Ishikawa (cell line): ENCODE measurements around the gene TSN.

ENCODE experiments used
- CEBPB ChIP-seq: IDR thresholded peaks from 2 replicates; pipeline ENCODE4 v1.6.1; 2012
- CREB1 ChIP-seq: IDR thresholded peaks from 2 replicates; pipeline ENCODE4 v1.6.1; 2012; ENCODE audit warnings: low read depth
- EGR1 ChIP-seq: IDR thresholded peaks from 2 replicates; pipeline ENCODE4 v1.6.1; 2012
- EP300 ChIP-seq: IDR thresholded peaks from 2 replicates; pipeline ENCODE4 v1.6.1; 2012; ENCODE audit warnings: borderline replicate concordance
- FOXM1 ChIP-seq: IDR thresholded peaks from 2 replicates; pipeline ENCODE4 v1.6.1; 2012; ENCODE audit warnings: low read depth, borderline replicate concordance
- MAX ChIP-seq: IDR thresholded peaks from 2 replicates; pipeline ENCODE4 v1.6.1; 2012
- NFIC ChIP-seq: IDR thresholded peaks from 2 replicates; pipeline ENCODE4 v1.6.1; 2012
- RAD21 ChIP-seq: IDR thresholded peaks from 2 replicates; pipeline ENCODE4 v1.6.1; 2012; ENCODE audit warnings: low read depth
- TAF1 ChIP-seq: IDR thresholded peaks from 2 replicates; pipeline ENCODE4 v1.6.1; 2012; ENCODE audit warnings: low read depth, mild to moderate bottlenecking
- TCF12 ChIP-seq: IDR thresholded peaks from 2 replicates; pipeline ENCODE4 v1.6.1; 2012; ENCODE audit warnings: low read depth
- TEAD4 ChIP-seq: IDR thresholded peaks from 2 replicates; pipeline ENCODE4 v1.6.1; 2012
- YY1 ChIP-seq: IDR thresholded peaks from 2 replicates; pipeline ENCODE4 v1.6.1; 2012; ENCODE audit warnings: low read depth
- ZBTB7A ChIP-seq: IDR thresholded peaks from 2 replicates; pipeline ENCODE4 v1.6.1; 2012; ENCODE audit warnings: low read depth
- TF ChIP-seq, protein P1 (sequence below): IDR thresholded peaks from 2 replicates; pipeline ENCODE4 v1.6.1; 2012; ENCODE audit warnings: low read depth, mild to moderate bottlenecking
- TF ChIP-seq, protein P2 (sequence below): IDR thresholded peaks from 2 replicates; pipeline ENCODE4 v1.6.1; 2012

The TSN gene

DNA sequence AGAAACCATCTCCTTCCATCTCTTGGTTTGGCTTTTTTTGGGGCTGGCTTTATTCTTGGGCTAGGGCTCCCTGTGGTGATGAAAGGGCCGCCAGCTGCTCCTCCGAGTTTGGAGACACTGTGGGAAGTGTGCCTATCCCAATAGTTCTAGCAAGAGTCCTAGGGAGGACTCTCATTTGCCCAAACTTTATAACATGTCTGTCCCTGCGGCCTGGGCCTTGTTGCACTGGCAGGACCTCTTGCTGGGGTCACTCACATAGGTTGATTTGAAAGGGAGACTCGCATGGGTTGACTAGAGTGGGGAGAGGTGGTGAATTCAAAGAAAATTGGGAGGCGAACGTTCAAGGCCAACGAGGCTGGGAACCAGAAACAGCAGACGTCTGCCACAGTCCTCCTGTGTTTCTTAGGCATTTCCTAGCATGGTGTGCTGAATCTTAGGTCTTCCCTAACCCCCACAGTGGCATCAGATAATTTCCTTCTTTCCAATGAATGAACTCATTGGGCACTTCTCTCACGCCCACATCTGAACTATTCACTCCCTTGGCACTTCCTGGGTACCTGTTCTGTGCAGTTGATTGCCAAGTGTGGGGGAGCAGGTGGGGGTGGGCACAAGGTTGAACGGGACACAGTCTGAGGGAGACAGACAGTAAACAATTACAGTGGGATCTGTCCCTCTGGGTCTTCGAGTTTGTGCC, 45.5 kb upstream of the TSN start:
- TF ChIP-seq FOXM1 (no peak), NFIC (0 out of 2 replicates have a peak, but pooled peaks have one; percentile 20)

DNA sequence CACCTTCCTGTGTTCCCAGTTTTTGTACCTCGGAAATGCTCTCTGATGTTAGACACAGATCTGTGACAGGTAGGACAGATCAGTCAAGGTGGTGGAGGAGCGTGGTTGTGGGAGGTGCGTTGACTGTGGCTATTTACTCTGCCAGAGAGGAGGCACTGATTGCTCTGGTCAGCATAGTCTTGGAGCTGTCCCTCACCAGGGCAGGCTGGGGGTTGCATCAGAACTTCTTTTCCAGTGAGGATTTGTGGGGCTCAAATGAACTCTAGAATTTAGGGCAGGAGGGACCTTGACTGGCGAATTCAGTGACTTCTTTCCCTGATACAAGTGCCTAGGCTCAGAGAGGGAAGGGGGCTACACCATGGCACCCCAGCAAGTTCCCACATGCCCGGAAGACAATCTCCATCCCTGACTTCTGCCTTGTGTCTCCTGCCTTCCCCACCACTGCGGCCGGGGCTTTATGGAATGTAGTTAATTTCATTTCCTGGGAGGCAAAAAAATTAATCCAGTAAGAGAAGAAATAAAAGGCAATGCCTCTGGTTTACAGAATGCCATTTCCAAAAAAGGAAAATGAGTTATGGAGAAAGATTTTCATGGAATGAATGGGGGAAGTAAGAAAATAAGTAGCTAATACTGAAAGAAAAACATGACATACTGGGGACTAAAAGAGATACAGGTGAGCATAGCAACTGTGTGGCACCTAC, 44.8 kb upstream of the TSN start:
- no peak for TF ChIP-seq ZBTB7A

- TF ChIP-seq, protein P1, sequence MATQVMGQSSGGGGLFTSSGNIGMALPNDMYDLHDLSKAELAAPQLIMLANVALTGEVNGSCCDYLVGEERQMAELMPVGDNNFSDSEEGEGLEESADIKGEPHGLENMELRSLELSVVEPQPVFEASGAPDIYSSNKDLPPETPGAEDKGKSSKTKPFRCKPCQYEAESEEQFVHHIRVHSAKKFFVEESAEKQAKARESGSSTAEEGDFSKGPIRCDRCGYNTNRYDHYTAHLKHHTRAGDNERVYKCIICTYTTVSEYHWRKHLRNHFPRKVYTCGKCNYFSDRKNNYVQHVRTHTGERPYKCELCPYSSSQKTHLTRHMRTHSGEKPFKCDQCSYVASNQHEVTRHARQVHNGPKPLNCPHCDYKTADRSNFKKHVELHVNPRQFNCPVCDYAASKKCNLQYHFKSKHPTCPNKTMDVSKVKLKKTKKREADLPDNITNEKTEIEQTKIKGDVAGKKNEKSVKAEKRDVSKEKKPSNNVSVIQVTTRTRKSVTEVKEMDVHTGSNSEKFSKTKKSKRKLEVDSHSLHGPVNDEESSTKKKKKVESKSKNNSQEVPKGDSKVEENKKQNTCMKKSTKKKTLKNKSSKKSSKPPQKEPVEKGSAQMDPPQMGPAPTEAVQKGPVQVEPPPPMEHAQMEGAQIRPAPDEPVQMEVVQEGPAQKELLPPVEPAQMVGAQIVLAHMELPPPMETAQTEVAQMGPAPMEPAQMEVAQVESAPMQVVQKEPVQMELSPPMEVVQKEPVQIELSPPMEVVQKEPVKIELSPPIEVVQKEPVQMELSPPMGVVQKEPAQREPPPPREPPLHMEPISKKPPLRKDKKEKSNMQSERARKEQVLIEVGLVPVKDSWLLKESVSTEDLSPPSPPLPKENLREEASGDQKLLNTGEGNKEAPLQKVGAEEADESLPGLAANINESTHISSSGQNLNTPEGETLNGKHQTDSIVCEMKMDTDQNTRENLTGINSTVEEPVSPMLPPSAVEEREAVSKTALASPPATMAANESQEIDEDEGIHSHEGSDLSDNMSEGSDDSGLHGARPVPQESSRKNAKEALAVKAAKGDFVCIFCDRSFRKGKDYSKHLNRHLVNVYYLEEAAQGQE: peak; percentile 40; the same call in 1 of the 2 replicates
Observed at GRCh38 chr2:121711481-121711880, 44.0 kb upstream of the TSN start.

- TF ChIP-seq TAF1 (no peak), MAX (no peak), NFIC (no peak), YY1 (no peak), TEAD4 (no peak), EP300 (no peak), FOXM1 (no peak)
- TF ChIP-seq, protein P1: no peak
- TF ChIP-seq, protein P2, sequence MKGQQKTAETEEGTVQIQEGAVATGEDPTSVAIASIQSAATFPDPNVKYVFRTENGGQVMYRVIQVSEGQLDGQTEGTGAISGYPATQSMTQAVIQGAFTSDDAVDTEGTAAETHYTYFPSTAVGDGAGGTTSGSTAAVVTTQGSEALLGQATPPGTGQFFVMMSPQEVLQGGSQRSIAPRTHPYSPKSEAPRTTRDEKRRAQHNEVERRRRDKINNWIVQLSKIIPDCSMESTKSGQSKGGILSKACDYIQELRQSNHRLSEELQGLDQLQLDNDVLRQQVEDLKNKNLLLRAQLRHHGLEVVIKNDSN: no peak
Observed at GRCh38 chr2:121716126-121716525, 39.3 kb upstream of the TSN start.

DNA sequence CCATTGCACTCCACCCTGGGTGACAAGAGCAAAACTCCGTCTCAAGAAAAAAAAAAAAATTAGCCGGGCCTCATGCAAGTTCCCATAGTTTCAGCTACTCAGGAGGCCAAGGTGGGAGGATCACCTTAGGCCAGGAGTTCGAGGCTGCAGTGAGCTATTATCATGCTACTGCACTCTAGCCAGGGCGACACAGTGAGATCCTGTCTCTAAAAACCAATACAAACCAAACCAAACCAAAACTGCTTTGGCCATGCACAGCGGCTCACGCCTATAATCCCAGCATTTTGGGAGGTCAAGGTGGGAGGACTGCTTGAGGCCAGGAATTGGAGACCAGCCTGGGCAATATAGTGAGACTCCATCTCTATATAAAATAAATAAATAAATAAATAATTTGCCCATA, 37.9 kb upstream of the TSN start:
- TF ChIP-seq TCF12: no peak
- TF ChIP-seq, protein P2: no peak
- TF ChIP-seq CEBPB: no peak
- TF ChIP-seq EP300: no peak
- TF ChIP-seq MAX: no peak
- TF ChIP-seq TAF1: no peak
- no peak for TF ChIP-seq ZBTB7A
- TF ChIP-seq, protein P1: no peak
- TF ChIP-seq NFIC: no peak
- no peak for TF ChIP-seq YY1
- no peak for TF ChIP-seq EGR1
- no peak for TF ChIP-seq FOXM1
- TF ChIP-seq CREB1: no peak
- TF ChIP-seq RAD21: no peak
- no peak for TF ChIP-seq TEAD4
